ENCODE data around the gene HOMER1. TPM values are rescaled to one million over a fixed set of nuclear protein-coding genes. Genes with fewer than 3 reads are reported as not detected.

Gene HOMER1
- total and polyA plus RNA-seq, 2 of the 4 experiments (the other 2 are of a cell fraction): 1.9 to 6.8 TPM

GRCh38 chr5:79512471-79513307 is 1.2 kb downstream of the HOMER1 start:
- DNase-seq (peak; percentile 27), ATAC-seq (ENCODE audit: low read depth) (peak; percentile 1; the same call in 1 of the 2 replicates)
- Histone ChIP-seq H2BK120ac (ENCODE audit: low read depth, low read length) (no peak overlapping the region), H2AK5ac (ENCODE audit: low read depth, low read length) (no peak overlapping the region), H2BK15ac (ENCODE audit: low read depth, low read length) (no peak overlapping the region), H4K8ac (ENCODE audit: low read depth in 2 of 2, low read length in 2 of 2) (0 out of 4 replicates have a peak overlapping the region, but pooled peaks of 1 of the 2 experiments have one; percentile 25), H4K91ac (ENCODE audit: insufficient read depth, low read depth, low read length) (no peak overlapping the region), H3K4me1 (ENCODE audit: control insufficient read depth, insufficient read depth, low read length) (peaks cover 7% of the 10 kb centered on the region; the same call in 1 of the 2 replicates), H2BK20ac (ENCODE audit: low read depth, low read length) (no peak overlapping the region), H3K27ac (ENCODE audit: insufficient read depth, low read length) (peak overlapping the region; percentile 57; the same call in 1 of the 2 replicates), H4K5ac (ENCODE audit: low read depth, low read length) (no peak overlapping the region), H3K56ac (ENCODE audit: extremely low read depth, insufficient read depth, low read length) (peak overlapping the region; percentile 48; the same call in 1 of the 2 replicates), H4K20me1 (ENCODE audit: insufficient read depth, low read length) (no peaks in the 10 kb centered on the region), H3K23ac (ENCODE audit: low read depth, low read length) (peak overlapping the region; percentile 83; the same call in 1 of the 2 replicates), H3K9me3 (ENCODE audit: control insufficient read depth, insufficient read depth, low read length) (no peaks in the 10 kb centered on the region), H3K9me1 (ENCODE audit: insufficient read depth, low read length) (no peaks in the 10 kb centered on the region), H3K9ac (ENCODE audit: low read depth, low read length) (peak overlapping the region; percentile 64), H3K36me3 (ENCODE audit: control insufficient read depth, insufficient read depth, low read length) (no peaks in the 10 kb centered on the region), H3K4me3 (ENCODE audit: insufficient read depth, low read depth, low read length) (peak overlapping the region; percentile 49), H3K18ac (ENCODE audit: low read depth, low read length) (no peak overlapping the region), H2AFZ (replicated peaks; ENCODE audit: low read length, poor library complexity) (peak overlapping the region; percentile 97), H3K4me2 (ENCODE audit: low read depth, low read length) (peak overlapping the region; percentile 97), H3K79me1 (ENCODE audit: low read depth in 1 of 2, low read length in 2 of 2) (peaks cover 9 to 33% of the 10 kb centered on the region in 2 experiments), H2BK5ac (ENCODE audit: low read depth, low read length, poor library complexity, severe bottlenecking) (no peak overlapping the region), H3K14ac (replicated peaks; ENCODE audit: low read depth, low read length) (0 out of 2 replicates have a peak overlapping the region, but pooled peaks have one; percentile 21), H2AK9ac (replicated peaks; ENCODE audit: low read depth, low read length, poor library complexity) (peak overlapping the region; percentile 33), H3K4ac (ENCODE audit: low read depth, low read length) (no peak overlapping the region), H3K27me3 (ENCODE audit: control insufficient read depth, insufficient read depth, low read length) (no peaks in the 10 kb centered on the region)
- intact Hi-C loops (cut with micrococcal nuclease): loop anchor here (2.0 to 5.0 kb wide), 3 partner anchors 40 to 276 kb away; partner anchors contain the start of genes JMY and TENT2
- no TSS peak for BruUV-seq (replicated peaks)
- ChIA-PET CTCF (interaction anchor here (0.7 to 1.5 kb wide), 3 partner anchors 14 to 387 kb away, joined by 3 to 5 read pairs (median 4); no protein-coding TSS in a partner anchor), POLR2A (ENCODE audit: unreplicated experiment) (interaction anchor here (0.6 kb wide), 1 partner anchor 9 kb away, joined by 5 read pairs; no protein-coding TSS in a partner anchor)
- 0% methylated on average over 6 of the region's 29 CpGs; no CpG with 5 or more reads in 1 of the 2 experiments for WGBS, 2 experiments (ENCODE audit: extremely low coverage in 2 of 2, insufficient read length in 1 of 2)
- dilution Hi-C loops (cut with HindIII; ENCODE audit: low sequenced_read_pairs, unreplicated experiment): no loop called here
- TF ChIP-seq NFE2L2 (IDR thresholded peaks at IDR 0.05; ENCODE audit: low read depth, low read length): no peak
- TF ChIP-seq RAD21 (IDR thresholded peaks at IDR 0.05; ENCODE audit: low read length): no peak
- TF ChIP-seq RCOR1 (IDR thresholded peaks at IDR 0.05; ENCODE audit: insufficient replicate concordance, low read length): no peak
- 0 out of 2 replicates have a peak, but pooled peaks have one; percentile 29 for TF ChIP-seq CHD1 (IDR thresholded peaks at IDR 0.05; ENCODE audit: low read depth, low read length)
- TF ChIP-seq MXI1 (IDR thresholded peaks at IDR 0.05; ENCODE audit: borderline replicate concordance, low read depth, low read length): no peak; the same call in 1 of the 2 replicates
- TF ChIP-seq MAZ (IDR thresholded peaks at IDR 0.05; ENCODE audit: borderline replicate concordance, low read depth, low read length): no peak
- TF ChIP-seq RFX5 (IDR thresholded peaks at IDR 0.05; ENCODE audit: low read depth, low read length): no peak
- TF ChIP-seq BHLHE40 (IDR thresholded peaks at IDR 0.05; ENCODE audit: low read depth, low read length): peak; percentile 74
- in situ Hi-C loops (cut with MboI; ENCODE audit: low sequenced_read_pairs): no loop called here
